NCI-H187 (cell line): ENCODE measurements around the gene EIF2S1.
"Not testable (repeated sequence)": the region's sequence is repeated elsewhere in the genome, so short reads cannot be mapped to it uniquely, and the experiment has no call there.

Source experiments
- DNase-seq, 2 experiments: peaks; one replicate each; lab custom pipeline; 2025; lab: John Stamatoyannopoulos, UW

The EIF2S1 gene

GRCh38 chr14:67372833-67373232 is 12.7 kb downstream of the EIF2S1 start:
- no peak for DNase-seq

DNA sequence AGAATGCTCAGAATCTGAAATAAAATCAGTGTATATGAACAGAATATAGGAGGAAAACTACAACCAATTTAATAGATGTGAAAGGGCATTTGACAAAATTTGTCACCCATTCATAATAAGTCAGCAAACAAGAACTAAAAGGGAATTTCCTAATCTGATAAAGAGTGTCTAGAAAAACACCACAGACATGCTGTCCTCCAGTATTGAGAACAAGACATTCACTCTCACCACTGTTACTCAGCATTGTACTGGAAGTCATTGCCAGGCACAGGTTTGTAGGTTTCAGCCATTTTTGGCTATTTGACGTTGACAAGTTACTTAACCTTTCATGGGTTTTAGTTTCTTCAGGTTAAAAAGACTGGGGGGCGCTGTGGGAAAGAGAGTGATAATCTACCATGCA is 13.2 kb downstream of the EIF2S1 start:
- no peak for DNase-seq

- no peak for DNase-seq
These were observed 17.8 kb downstream of the EIF2S1 start for GRCh38 chr14:67377916-67378315.

DNA sequence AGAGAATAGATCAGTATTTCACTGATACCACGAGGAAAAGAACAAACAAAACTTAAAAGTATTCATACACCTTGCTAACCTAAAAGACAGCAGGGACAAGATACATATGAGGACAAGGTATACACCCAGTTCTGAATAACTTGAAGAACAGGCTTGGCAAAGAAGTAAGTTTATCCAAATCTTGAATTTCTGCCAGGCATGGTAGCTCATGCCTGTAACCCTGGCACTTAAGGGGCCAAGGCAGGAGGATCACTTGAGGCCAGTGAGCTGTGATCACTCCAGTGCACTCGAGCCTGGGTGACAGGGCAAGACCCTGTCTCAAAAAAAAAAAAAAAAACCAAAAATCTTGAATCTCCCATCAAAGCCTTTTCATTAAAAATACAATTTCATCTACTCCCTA is 25.0 kb downstream of the EIF2S1 start:
- no peak for DNase-seq

- no peak for DNase-seq
These were observed 25.5 kb downstream of the EIF2S1 start for GRCh38 chr14:67385618-67386017.

DNA sequence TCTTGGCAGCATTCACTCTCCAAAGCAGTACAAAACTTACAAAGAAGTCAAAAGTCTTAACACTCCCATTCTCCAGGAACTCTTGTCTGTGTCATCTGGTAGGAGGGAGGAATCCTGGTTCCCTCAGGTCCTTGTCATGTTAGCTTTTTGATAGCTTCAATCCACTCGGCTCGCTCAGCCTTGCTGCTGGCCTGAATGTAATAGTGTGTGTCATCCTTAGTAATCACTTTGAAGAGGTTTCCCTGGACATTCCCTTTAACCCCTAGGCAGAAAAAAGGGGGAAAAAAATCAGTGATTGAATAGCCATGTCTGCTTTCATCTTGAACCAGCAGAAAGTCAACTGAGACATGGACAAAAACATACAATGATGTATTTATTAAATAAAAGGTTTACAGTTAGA is 27.1 kb downstream of the EIF2S1 start:
- DNase-seq: no peak

DNA sequence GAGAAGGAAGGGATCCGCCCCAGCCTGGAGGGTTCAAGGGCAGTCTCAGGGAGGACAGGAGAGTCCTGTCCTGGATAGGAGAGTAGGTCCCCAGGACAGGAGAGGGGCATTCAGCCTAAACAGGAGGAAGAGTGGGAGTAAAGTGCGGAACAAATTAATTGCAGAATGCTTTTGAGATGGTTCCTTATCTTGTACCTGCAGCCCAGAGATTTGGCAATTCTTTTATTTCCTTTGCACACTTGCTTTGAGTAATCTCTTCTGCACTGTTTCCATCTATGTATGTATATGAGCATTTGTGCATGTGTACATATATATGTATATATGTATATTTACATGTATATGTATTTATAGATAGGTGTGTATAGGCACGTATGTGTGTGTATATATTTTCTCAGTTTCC is 29.1 kb downstream of the EIF2S1 start:
- no peak for DNase-seq

GRCh38 chr14:67389811-67390534 is 29.8 kb downstream of the EIF2S1 start:
- no peak for DNase-seq

- DNase-seq: no peak
These were observed 31.1 kb downstream of the EIF2S1 start for GRCh38 chr14:67391268-67391667.

- DNase-seq: no peak
These were observed 32.0 kb downstream of the EIF2S1 start for GRCh38 chr14:67392123-67392522.

DNA sequence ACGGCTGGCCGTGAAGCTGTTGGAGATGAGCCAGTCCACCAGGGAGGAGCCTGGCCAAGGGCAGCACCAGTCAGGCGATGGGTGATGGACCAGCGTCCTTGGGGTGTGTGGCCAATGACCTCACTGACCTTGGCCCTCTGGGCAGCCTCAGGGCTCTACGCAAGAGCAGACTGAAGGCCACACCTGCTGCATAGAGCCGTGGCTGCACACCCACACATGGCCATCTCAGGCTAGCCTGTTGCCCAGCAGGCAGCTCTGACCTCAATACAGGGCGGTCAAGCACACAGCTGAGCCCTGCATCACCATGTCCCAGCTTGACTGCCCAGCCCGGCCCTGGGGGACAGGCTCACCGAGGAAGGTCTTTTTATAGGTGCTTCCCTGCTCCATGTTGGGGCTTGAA is 32.7 kb downstream of the EIF2S1 start:
- DNase-seq: no peak

DNA sequence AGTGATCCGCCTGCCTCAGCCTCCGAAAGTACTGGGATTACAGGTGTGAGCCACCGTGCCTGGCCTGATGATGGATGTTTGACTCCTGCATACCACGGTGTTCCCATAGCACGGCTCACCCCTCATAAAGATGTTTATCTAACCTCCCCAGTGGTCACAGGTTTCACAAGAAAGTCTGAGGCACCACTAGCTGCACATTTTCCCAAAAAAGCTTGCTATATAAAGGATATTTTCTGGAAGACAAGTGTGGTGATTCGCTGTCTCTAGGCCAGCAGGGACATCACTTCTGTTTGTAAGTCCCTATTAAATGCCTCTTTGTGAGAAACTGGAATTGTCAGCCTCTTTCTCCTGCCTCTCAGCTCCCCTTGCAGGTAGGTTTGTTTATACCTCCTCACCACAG is 33.6 kb downstream of the EIF2S1 start:
- DNase-seq: no peak

DNA sequence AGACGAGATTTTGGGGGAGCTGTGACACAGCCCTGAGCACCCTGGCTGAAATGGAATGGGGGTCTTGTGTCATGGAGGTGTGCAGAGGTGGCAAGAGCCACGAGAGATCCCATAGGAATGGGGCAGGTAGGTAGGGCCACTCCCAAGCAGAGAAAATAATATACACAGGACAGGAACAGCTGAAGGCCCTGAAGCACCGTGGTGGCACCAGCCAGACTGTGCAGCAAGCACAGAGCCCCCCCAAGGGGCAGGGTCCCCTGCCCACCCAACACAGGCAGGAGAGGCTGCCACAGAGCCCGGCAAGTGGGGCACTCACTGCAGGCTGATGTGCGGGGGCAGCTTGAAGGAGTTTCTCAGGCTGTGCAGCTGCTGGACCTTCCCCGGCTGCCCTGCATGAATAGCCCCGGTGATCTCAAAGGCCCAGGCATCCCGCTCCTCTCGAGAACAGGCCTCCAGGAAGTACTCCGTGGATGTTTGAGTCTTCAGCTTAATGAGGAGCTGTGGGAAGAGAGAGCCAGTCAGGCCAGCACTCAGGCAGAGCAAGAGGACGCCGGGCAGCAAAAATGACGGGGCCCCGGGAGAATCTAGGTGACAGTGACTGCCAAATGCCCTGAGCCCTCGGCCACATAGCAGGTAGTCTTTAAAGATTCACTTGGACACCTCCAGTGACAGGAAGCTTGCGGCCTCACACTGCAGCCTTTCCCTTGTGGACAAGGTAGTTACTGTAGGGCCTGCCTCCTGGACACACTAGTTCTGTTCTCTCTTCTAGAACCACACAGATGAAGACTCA is 35.2 kb downstream of the EIF2S1 start:
- DNase-seq: no peak

- no peak for DNase-seq
These were observed 35.7 kb downstream of the EIF2S1 start for GRCh38 chr14:67395876-67396189.

DNA sequence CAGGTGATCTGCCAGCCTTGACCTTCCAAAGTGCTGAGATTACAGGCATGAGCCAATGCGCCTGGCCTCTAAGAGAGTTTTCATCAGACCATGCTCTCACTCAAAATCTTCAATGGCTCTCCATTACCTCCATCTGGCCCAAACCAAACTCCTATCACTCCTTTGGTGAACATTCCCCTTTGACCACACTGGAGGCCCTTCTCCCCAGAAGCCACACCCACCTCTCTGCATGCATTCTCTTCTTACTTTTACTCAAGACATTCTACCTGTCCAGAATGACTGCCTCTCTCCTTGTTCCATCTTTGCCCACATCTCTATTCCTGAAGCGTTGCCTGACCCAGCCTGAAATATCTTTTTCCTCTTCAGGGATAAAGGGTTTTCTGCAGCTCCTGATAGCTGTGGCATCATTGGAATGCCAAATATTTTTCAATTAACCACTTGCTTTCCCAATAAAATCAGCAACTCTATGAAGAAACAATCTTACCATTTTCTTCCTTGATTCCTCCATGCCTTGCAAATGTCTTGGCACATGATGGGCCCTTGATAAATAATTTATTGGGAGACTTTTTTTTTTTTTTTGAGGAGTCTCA is 36.3 kb downstream of the EIF2S1 start:
- DNase-seq: no peak

GRCh38 chr14:67397536-67397935 is 37.4 kb downstream of the EIF2S1 start:
- no peak for DNase-seq

GRCh38 chr14:67400434-67400833 is 40.3 kb downstream of the EIF2S1 start:
- no peak for DNase-seq

GRCh38 chr14:67405771-67406170 is 45.6 kb downstream of the EIF2S1 start:
- no peak for DNase-seq

- DNase-seq: not testable (repeated sequence)
These were observed 48.1 kb downstream of the EIF2S1 start for GRCh38 chr14:67408122-67408801.

GRCh38 chr14:67409461-67409860 is 49.3 kb downstream of the EIF2S1 start:
- DNase-seq: no peak

DNA sequence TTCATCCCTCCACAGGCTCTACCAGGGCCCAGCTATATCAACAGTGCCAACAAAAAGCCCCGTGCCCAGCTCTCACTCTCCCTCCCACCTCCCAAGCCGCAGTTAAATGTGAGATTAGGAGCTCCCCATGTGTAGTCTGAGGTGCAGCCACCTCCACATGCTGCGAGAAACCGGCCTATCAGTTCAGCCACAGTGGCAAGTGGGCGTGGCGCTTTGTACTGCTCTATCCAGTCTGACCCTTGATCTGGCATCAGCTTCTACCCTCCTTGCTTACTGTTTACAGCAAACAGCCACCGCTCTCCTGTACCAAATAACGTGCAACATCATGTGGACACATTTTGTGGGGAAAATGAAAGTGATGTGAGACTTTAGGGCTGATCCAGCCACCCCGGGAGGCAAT is 50.2 kb downstream of the EIF2S1 start:
- DNase-seq: no peak

GRCh38 chr14:67411370-67411769 is 51.2 kb downstream of the EIF2S1 start:
- DNase-seq: no peak
